Small intestine (tissue), 7 donors: ENCODE measurements around the gene SAT1. TPM values are rescaled to one million over a fixed set of nuclear protein-coding genes. Genes with fewer than 3 reads are reported as not detected.

Experiments
- DNase-seq, 2 donors: peaks; one replicate each; pipeline versions ENCODE4 v3.0.0 to v3.0.0-alpha.2; 2013
- FAIRE-seq: peaks from 2 replicates; lab custom pipeline; 2012; peaks lifted over from hg19 to GRCh38; lab: Jason Lieb, UNC
- H3K27ac ChIP-seq, 3 donors: one replicate each; pipeline ENCODE4 v1.5.1; 2013; ENCODE audit warnings: low read length in 2 of 3, mild to moderate bottlenecking in 2 of 3, control low read depth in 1 of 3, inconsistent platforms in 1 of 3, low read depth in 1 of 3, moderate library complexity in 1 of 3
- H3K27me3 ChIP-seq, 3 donors: one replicate each; pipeline ENCODE4 v1.6.1; 2013; ENCODE audit warnings: low read length in 3 of 3, inconsistent platforms in 1 of 3; ENCODE audit not compliant: control insufficient read depth in 3 of 3, insufficient read depth in 3 of 3
- H3K36me3 ChIP-seq, 3 donors: one replicate each; pipeline ENCODE4 v1.6.1; 2013; ENCODE audit warnings: low read length in 3 of 3, inconsistent platforms in 1 of 3, low read depth in 1 of 3, mild to moderate bottlenecking in 1 of 3, moderate library complexity in 1 of 3; ENCODE audit not compliant: control insufficient read depth in 3 of 3, insufficient read depth in 2 of 3
- H3K4me1 ChIP-seq, 3 donors: one replicate each; pipeline ENCODE4 v1.6.1; 2013; ENCODE audit warnings: low read length in 2 of 3, inconsistent platforms in 1 of 3, low read depth in 1 of 3, mild to moderate bottlenecking in 1 of 3, moderate library complexity in 1 of 3; ENCODE audit not compliant: control insufficient read depth in 3 of 3, insufficient read depth in 2 of 3
- H3K4me3 ChIP-seq, 3 donors: one replicate each; pipeline ENCODE4 v1.5.1; 2013; ENCODE audit warnings: low read length in 3 of 3, control low read depth in 1 of 3, inconsistent platforms in 1 of 3, low read depth in 1 of 3, mild to moderate bottlenecking in 1 of 3, moderate library complexity in 1 of 3
- H3K9me3 ChIP-seq, 2 donors: one replicate each; pipeline ENCODE4 v1.6.1; 2013; ENCODE audit warnings: low read depth in 1 of 2, low read length in 1 of 2; ENCODE audit not compliant: control insufficient read depth in 2 of 2, insufficient read depth in 1 of 2
- WGBS, 3 donors: extraction: QIAGEN DNeasy Blood & Tissue Kit; methylation state at CpG; one replicate each; pipeline ENCODE4 v1.1.7; 2013; 5-methylcytosine and 5-hydroxymethylcytosine counted together
- polyA plus RNA-seq, 4 donors: library from polyadenylated mRNA; stranded (reverse) in 3 of 4; unstranded in 1 of 4; fragments of 200-250 nt in 3 of 4; fragments of 120-200 nt in 1 of 4; gene quantifications; one replicate each; pipeline versions ENCODE4 v1.2.1 to v1.2.3, GENCODE V29; 2013
- donor health status: healthy with polysubstance abuse.
- donor health status: control.
- donor health status: control.
- donor health status: Bipolar disorder and iron deficiency.
- donor health status: healthy.

The SAT1 gene
- polyA plus RNA-seq, 4 donors: 412 to 1,273 (median 877) TPM

DNA sequence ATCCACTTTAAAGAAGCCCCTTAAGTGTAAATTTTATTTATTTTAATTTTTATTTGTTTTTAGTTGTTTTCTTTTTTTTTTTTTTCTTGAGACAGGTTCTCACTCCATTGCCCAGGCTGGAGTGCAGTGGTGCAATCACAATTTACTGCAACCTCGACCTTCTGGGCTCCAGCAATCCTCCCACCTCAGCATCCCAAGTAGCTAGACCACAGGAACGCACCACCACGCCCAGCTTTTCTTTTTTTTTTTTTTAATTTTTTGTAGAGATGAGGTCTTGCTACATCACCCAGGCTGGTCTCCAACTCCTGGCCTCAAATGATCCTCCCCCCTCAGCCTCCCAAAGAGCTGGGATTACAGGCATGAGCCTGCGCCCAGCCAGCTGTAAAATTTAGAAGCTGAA is 6.0 kb downstream of the SAT1 start:
- 74 to 84% (median 82%) methylated on average over 4 of the region's 4 CpGs for WGBS, 3 donors

DNA sequence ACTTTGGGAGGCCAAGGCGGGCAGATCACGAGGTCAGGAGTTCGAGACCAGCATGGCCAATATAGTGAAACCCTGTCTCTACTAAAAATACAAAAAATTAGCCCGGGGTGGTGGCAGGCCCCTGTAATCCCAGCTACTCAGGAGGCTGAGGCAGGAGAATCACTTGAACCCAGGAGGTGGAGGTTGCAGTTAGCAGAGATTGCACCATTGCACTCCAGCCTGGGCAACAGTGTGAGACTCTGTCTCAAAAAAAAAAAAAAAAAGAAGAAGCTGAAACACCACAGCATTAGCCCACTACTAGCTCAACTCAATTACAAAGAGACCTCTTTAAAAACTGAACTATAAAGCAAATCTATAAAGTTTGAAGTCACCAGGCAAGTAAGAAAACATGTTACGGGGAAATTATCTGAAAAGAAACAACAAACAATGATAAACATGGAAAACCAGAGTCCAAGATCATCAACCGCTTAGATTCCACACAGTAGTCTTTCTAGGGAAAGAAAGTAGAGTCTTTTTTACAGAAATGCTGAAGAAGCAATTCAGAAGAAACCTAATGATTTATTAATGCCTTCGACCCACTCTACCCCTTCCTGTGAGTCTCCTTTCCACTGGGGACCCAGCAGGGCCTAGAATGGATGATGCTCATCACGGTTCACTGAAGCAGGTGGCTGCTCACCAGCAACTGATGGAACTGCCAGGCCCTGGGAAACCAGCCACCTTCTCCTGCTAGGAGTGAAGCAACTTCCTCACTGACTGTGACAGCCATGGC is 6.6 kb downstream of the SAT1 start:
- no peak for FAIRE-seq
- DNase-seq: no peak
- H3K4me1 ChIP-seq: peaks cover 0 to 15% (median 6%) of the 10 kb centered on the region in 3 donors
- no peaks in the 10 kb centered on the region for H3K27me3 ChIP-seq
- H3K27ac ChIP-seq: peak overlapping the region; percentile 55 to 74 (median 65)
- WGBS, 3 donors: 70 to 78% (median 74%) methylated on average over 8 of the region's 8 CpGs
- H3K4me3 ChIP-seq: no peak overlapping the region
- H3K9me3 ChIP-seq: no peaks in the 10 kb centered on the region
- peaks cover 0 to 7% (median 3%) of the 10 kb centered on the region in 3 donors for H3K36me3 ChIP-seq

More for the DNA sequence above, 6.0 kb downstream of the SAT1 start:
- Histone ChIP-seq H3K9me3 (no peaks in the 10 kb centered on the region), H3K27ac (peak overlapping the region in 1 of 3 donors; percentile 74), H3K4me3 (no peak overlapping the region), H3K27me3 (no peaks in the 10 kb centered on the region), H3K36me3 (peaks cover 0 to 7% (median 3%) of the 10 kb centered on the region in 3 donors), H3K4me1 (peaks cover 0 to 15% (median 6%) of the 10 kb centered on the region in 3 donors)
- DNase-seq (no peak), FAIRE-seq (no peak)

DNA sequence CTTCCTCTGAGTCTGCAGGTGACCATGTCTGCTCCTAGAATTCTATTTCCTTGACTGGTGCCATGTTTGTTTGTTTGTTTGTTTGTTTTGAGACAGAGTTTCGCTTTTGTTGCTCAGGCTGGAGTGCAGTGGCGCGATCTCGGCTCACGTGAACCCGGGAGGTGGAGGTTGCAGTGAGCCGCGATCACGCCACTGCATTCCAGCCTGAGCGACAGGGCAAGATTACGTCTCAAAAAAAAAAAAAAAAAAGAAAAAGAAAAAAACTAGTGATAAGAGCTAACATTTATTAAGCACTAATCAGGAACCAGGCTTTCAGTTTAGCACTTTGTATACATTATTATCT is 7.2 kb downstream of the SAT1 start:
- DNase-seq (peak; percentile 48 to 59), FAIRE-seq (no peak)
- H3K27me3 ChIP-seq: no peaks in the 10 kb centered on the region
- peaks cover 0 to 7% (median under 1%) of the 10 kb centered on the region in 3 donors for H3K36me3 ChIP-seq
- 22 to 77% (median 47%) methylated on average over 11 of the region's 11 CpGs for WGBS, 3 donors
- H3K4me1 ChIP-seq: peaks cover 0 to 15% (median 2%) of the 10 kb centered on the region in 3 donors
- H3K4me3 ChIP-seq: no peak overlapping the region
- H3K27ac ChIP-seq: peak overlapping the region; percentile 55 to 74 (median 65)
- no peaks in the 10 kb centered on the region for H3K9me3 ChIP-seq

DNA sequence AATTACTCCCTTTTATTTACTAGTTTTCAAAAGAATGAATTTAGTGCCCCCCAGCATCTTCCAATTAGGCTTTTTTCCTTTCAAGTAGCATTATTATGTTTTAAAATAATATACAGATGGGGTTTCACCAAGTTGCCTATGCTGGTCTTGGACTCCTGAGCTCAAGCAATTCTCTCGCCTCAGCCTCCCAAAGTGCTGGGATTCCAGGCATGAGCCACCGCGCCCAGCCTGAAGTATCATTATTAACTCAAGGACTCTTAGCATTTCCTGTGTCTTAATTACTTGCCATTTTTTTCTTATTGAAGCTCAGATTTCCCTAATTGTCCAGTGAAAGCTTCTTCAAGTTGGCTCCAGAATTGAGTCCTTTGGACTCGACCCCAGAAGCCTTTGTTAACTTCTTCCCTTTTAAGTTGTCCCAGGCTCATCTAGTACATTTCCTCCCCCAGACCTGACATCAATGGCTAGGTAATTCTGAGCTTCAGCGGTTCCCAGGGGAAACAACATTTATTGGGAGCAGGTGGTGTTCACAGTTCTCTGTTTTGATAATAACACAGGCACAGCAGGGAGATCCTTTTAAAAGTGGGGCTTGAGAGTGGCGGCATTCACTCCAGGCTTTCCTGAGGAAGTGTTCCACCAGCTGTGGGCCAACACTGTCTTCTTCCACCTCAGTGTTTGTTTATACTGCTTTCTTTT is 10.0 kb downstream of the SAT1 start:
- no peak overlapping the region for H3K4me3 ChIP-seq
- no peak for FAIRE-seq

DNA sequence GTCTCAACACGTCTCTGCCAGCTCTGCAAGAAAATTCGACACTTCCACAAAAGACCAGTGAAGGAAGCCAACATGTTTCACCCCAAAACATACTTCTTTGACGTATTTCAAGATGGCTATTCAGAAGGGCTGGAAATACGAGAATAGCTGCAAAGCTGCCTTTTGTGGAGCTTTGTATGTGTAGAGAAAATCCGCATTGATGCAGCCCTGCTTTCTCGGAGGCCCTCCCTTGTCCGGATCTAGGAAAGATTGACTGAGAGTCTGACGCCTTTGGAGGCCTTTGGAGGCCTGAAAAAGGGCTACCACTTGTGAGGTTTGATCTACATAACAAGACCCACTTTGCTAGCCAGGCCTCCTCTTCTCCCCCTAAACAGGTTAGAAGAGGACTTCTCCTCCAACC is 12.2 kb downstream of the SAT1 start:
- Histone ChIP-seq H3K4me1 (peaks cover 0 to 21% (median 2%) of the 10 kb centered on the region in 3 donors), H3K9me3 (no peaks in the 10 kb centered on the region), H3K36me3 (no peaks in the 10 kb centered on the region), H3K27ac (no peak overlapping the region), H3K4me3 (no peak overlapping the region), H3K27me3 (no peaks in the 10 kb centered on the region)
- DNase-seq: no peak
- WGBS, 3 donors: 83 to 90% (median 90%) methylated on average over 8 of the region's 8 CpGs
- FAIRE-seq: no peak

More for the DNA sequence above, 10.0 kb downstream of the SAT1 start:
- 36 to 56% (median 41%) methylated on average over 6 of the region's 6 CpGs for WGBS, 3 donors
- no peaks in the 10 kb centered on the region for H3K36me3 ChIP-seq
- H3K27ac ChIP-seq: no peak overlapping the region
- H3K4me1 ChIP-seq: peaks cover 0 to 21% (median 0%) of the 10 kb centered on the region in 3 donors
- DNase-seq: no peak
- H3K27me3 ChIP-seq: no peaks in the 10 kb centered on the region
- H3K9me3 ChIP-seq: no peaks in the 10 kb centered on the region

DNA sequence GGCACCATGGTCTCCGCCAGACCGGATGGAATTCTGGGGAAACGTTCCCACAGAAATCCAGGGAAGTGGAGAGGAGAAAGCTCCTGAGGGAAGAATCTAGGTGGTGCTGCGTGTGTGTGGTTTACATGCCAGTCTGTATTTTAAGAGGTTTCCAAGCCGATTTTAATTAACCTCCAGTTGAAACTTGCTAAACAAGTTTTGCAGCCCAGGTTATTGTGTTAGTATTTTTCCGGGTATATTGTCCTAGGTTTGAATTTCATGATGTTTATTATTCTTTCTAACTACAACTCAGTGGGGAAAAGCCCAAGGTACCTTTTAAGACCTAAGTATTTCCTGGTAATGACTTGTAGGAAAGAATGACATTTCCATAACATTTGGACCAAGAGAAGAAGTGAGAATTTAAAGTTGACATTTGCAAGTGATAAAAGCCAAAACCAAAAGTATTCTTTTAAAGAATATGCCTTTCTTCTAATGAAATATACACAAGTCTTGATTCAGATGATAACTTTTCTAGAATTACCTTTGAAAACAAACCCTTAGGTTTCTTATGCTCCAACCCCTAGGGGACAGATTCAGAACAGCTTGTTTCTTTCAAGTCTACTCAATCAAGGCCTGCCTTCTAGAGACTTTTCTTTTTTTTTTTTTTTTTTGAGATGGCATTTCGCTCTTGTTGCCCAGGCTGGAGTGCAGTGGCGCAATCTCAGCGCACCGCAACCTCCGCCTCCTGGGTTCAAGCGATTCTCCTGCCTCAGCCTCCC is 14.6 kb downstream of the SAT1 start:
- peak overlapping the region in 2 of 3 donors; percentile 54 to 71 for H3K27ac ChIP-seq
- H3K27me3 ChIP-seq: no peaks in the 10 kb centered on the region
- H3K4me1 ChIP-seq: peaks cover 0 to 22% (median 2%) of the 10 kb centered on the region in 3 donors
- H3K36me3 ChIP-seq: no peaks in the 10 kb centered on the region
- peak in 1 of 2 donors; percentile 55 for DNase-seq
- no peak for FAIRE-seq
- no peak overlapping the region for H3K4me3 ChIP-seq
- WGBS, 3 donors: 51 to 74% (median 73%) methylated on average over 11 to 12 of the region's 12 CpGs
- H3K9me3 ChIP-seq: no peaks in the 10 kb centered on the region

DNA sequence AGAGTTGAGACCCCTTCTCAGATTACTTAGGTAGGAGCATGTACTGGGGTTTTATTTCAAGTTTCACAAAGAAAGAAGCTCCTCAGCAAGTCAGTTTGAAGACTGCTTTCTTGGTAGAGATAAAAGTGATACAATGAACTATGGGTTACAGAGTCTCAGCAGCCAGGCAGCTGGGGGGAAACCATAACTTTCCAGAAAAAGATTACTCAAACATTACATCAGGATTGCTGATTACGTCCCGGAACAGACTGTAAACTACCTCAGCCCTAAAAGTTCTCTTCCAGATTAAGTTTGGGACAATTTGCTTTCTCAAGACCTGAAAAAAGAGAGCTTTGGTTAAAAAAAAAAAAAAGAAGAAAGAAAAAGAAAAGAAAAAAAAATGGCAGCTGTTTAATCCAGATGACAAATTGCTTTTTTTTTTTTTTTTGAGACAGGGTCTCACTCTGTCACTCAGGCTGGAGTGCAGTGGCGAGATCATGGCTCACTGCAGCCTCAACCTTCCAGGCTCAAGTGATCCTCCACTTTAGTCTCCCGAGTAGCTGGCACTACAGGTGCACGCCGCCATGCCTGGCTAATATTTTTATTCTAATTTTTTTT is 16.6 kb downstream of the SAT1 start:
- H3K9me3 ChIP-seq: no peaks in the 10 kb centered on the region
- no peaks in the 10 kb centered on the region for H3K27me3 ChIP-seq
- no peak overlapping the region for H3K4me3 ChIP-seq
- no peaks in the 10 kb centered on the region for H3K36me3 ChIP-seq
- 37 to 58% (median 55%) methylated on average over 6 of the region's 6 CpGs for WGBS, 3 donors
- DNase-seq (no peak), FAIRE-seq (no peak)
- H3K27ac ChIP-seq: peak overlapping the region in 1 of 3 donors; percentile 50
- peaks cover 0 to 31% (median 2%) of the 10 kb centered on the region in 3 donors for H3K4me1 ChIP-seq

DNA sequence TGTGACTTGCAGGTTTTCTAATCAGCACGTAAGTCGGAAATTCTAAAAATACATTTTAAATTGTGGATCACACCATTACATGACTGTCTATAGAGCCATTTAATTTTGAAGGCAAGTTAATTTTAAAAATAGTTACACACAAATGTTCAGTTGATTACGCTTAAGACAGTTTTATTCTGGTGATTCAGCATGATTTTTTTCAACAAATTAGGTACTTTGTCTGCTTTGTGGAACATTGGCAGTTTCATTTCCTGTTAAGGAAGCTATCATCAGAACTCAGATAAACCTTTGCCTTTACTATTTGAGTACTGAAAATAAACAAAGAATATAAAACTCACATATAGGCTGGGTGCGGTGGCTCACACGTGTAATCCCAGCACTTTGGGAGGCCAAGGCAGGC is 19.5 kb downstream of the SAT1 start:
- H3K27ac ChIP-seq: peak overlapping the region in 2 of 3 donors; percentile 44 to 88
- no peak for DNase-seq

More for the DNA sequence above, 19.5 kb downstream of the SAT1 start:
- H3K36me3 ChIP-seq: no peaks in the 10 kb centered on the region
- 40 to 64% (median 52%) methylated on average over 5 of the region's 5 CpGs for WGBS, 3 donors
- H3K4me1 ChIP-seq: peaks cover 0 to 32% (median 2%) of the 10 kb centered on the region in 3 donors
- FAIRE-seq: no peak
- no peaks in the 10 kb centered on the region for H3K9me3 ChIP-seq
- H3K27me3 ChIP-seq: no peaks in the 10 kb centered on the region
- no peak overlapping the region for H3K4me3 ChIP-seq
